HG03520 (cell line): ENCODE measurements around the gene HCLS1.
"Not testable (repeated sequence)": the region's sequence is repeated elsewhere in the genome, so short reads cannot be mapped to it uniquely, and the experiment has no call there.

Source experiments
- ATAC-seq: cut with Tn5 transposase; IDR thresholded peaks from one replicate; pipeline ENCODE4 v1.9.1; 2021; ENCODE audit warnings: mild to moderate bottlenecking, moderate library complexity; ENCODE audit not compliant: unreplicated experiment

Gene HCLS1

DNA sequence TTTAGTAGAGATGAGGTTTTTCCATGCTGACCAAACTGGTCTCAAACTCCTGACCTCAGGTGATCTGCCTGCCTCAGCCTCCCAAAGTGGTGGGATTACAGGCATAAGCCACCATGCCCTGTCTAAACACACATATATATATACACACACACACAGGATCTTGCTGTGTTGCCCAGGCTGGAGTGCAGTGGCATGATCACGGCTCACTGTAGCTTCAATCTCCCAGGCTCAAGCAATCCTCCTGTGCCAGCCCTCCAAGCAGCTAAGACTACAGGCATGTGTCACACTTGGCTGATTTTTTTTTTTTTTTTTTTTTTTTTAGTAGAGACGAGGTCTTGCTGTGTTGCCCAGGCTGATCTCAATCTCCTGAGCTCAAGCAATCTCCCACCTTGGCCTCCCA is 60.8 kb downstream of the HCLS1 start:
- not testable (repeated sequence) for ATAC-seq

DNA sequence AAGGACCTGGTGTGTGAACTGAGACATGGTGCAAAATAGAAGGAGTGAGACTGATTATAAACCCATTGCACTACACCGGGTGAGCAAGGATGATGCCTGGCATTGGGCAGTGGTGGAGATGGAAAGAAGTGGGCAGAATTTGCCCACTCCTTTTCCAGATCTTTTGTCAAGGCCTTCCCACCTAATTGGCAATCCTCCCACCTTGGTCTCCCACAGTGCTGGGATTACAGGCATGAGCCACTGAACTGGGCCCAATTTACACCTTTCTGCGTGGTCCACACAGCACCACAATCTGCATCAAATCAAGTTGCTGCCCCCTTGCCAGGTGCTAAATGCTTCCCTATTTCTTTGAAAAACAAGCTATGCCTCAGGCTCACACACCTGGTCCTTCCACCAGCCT is 62.1 kb downstream of the HCLS1 start:
- ATAC-seq, result no peak

DNA sequence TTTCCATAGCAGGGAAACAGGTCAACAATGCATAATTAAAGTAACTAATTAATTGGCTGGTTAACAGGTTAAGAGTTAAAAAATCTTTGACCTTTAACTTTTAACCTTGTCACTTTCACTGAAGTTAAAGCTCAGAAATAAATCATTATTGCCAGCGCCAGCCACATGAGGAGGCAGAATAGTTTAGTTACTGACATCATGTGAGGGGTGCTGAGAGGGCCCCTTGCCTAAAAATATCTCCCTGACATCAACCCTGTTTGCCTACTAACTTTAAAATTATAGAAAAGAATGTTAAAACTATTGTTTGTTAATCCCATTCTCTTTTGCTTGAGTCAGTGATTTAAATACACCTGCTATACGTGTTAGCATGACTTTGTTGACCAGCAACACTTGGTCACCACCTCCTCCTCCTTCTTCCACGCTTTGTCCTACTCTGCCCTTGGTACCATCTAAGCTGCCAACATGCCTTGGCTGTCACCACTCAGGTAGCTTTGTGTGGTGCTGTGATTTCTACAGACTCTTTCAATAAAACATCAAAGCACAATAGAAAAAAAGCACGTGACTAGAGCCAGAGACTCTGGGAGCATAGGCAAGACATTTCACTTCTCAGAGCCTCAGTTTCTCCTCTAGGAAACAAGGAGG is 64.8 kb downstream of the HCLS1 start:
- ATAC-seq, result no peak

DNA sequence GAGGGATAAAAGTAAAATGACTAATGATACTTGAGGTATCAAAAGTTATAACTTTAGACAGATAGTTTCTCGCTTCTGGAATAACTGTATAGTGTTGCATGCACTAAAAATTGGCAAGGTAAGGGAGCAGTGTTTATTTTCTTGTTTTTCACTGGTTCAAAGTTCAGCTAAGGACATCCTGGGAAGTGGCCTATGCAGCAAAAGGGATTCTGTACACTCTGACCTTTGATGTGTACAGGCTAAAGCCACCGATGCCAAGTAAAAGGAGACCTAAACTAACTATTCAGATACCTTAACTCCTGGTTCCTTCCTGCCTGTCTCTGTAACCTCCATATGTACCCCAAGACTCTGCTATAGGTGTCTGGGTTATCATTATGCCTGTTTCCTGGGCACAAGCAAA is 65.9 kb downstream of the HCLS1 start:
- ATAC-seq, result no peak

DNA sequence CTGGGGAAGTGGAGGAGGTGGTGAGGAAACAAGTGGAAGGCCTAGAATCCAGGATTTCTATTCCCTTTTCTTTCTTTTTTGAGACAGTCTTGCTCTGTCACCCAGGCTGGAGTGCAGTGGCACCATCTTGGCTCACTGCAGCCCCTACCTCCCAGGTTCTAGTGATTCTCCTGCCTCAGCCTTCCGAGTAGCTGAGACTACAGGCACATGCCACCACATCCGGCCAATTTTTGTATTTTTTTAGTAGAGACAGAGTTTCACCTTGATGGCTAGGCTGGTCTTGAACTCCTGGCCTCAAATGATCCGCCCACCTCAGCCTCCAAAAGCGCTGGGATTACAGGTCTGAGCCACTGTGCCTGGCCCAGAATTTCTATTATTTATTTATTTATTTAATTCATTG is 66.9 kb downstream of the HCLS1 start:
- ATAC-seq, result not testable (repeated sequence)

DNA sequence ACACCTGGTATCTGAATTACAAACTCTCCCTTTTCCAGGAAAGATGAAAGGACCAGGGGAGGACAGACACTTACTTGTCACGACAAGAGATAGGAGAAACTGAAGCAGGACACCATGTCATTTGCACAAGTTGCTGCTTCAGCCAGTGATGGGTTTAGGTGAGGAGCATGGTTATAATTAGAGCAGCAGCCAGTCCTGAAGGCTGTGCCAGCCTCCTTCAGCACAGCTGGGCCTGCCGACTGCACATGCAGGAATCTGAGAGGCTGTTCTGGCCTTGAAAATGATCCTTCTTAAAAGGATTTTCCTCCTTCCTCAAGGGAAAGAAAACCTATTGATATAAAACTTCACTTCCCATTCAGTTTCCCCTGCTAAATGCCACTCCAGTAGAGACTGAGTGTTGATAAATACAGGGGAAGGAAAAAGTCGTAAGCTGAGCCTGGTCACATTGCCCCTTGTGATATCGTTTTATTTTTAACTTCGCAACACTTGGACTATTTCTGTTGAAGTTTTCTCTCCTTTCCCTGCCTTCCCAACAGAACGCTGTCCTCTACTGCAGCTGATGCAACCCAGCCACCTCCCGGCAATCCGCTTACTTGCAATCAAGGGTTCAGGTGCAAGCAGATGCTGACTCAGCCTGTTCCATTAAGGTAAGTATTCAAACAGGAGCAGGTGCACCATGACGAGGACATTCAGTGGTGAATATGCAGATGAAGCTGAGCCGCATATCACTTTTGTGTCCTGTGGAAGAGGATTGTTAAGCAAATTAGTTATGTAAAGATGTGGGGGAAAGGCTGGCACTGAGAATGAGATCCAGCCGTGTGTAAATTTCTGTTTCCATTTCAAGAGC is 67.6 kb downstream of the HCLS1 start, which contains the start of gene FBXO40:
TSS of gene FBXO40 (plus strand) at position 524 of the 847 bp plus-strand sequence. CDS start 27,197 bp downstream, outside the sequence.
- no peak for ATAC-seq

DNA sequence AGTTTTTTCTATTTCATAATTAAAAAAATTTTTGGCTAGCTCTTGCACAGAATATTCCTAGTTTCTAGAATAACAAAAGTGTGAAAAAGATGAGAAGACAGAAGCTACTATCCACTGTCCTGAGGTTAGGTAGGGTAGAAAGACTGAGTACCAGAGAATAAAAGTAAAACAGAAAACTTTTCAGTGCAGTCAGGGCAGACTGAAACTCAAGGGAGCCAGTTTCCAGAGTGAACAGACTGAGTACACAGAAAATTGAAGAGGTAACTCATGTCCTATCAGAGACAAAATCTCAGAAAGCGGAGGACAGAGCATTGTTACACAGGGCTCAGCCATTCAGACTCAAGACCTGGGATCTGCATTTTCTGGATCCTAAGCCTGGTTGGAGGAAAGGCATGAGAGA is 76.3 kb downstream of the HCLS1 start:
- no peak for ATAC-seq

DNA sequence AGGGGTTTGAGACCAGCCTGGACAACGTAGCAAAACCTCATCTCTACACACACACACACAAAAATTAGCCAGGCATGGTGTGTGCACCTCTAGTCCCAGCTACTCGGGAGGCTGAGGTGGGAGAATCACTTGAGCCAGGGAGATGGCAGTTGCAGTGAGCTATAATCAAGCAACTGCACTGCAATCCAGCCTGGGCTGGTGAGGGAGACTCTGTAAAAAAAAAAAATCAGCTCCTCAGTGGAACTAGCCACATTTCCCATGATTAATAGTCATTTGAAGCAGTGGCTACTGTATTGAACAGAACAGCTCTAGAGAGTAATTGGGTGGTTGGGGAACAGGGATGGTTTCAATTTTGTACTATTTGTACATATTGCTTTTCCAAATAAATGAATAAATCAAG is 79.0 kb downstream of the HCLS1 start:
- no peak for ATAC-seq
